Activated CD8-positive, alpha-beta memory T cell treated with anti-CD3 and anti-CD28 coated beads, Interleukin-2, amount 50 U/mL, for 24 hours (primary cell): Measurements from ENCODE around the gene P2RX1.
"Not testable (repeated sequence)": the region's sequence is repeated elsewhere in the genome, so short reads cannot be mapped to it uniquely, and the experiment has no call there.

Experiments used
- DNase-seq: peaks from one replicate; pipeline ENCODE4 v3.0.0-alpha.2; 2020; ENCODE audit errors: extremely low read depth

P2RX1 gene

GRCh38 chr17:3857261-3858105, 58.8 kb downstream of the P2RX1 start:
- no peak for DNase-seq

- not testable (repeated sequence) for DNase-seq
These were observed 62.1 kb downstream of the P2RX1 start for GRCh38 chr17:3854204-3854603.

- DNase-seq = no peak
These were observed 63.7 kb downstream of the P2RX1 start for GRCh38 chr17:3852561-3852960.

- DNase-seq = no peak
These were observed 64.7 kb downstream of the P2RX1 start for GRCh38 chr17:3851461-3852100.

GRCh38 chr17:3848229-3848835, 67.9 kb downstream of the P2RX1 start:
- no peak for DNase-seq

GRCh38 chr17:3847165-3847670, 69.0 kb downstream of the P2RX1 start:
- no peak for DNase-seq
